Calu3 (cell line): ENCODE data around the gene NCKAP5. TPM values are rescaled to one million over a fixed set of nuclear protein-coding genes. Genes with fewer than 3 reads are reported as not detected.

ENCODE experiments used
- BruUV-seq: library from RNA; stranded (reverse); fragments of 400-500 nt; replicated peaks from 2 replicates; lab custom pipeline; 2021; lab: Mats Ljungman, UMichigan
- CTCF ChIA-PET: fragments of 300-600 bp; sonication (Branson Sonifier 250); formaldehyde crosslinking; loops from one replicate; lab custom pipeline; 2022; ENCODE audit warnings: antibody characterized with exemption; lab: Charles Lee
- DNase-seq: peaks from one replicate; pipeline ENCODE4 v3.0.0; 2022
- H3K27ac Mint-ChIP-seq: one replicate; pipeline ENCODE4 v1.8.0; 2022; ENCODE audit warnings: mixed read lengths; ENCODE audit not compliant: unreplicated experiment
- H3K27me3 Mint-ChIP-seq: one replicate; pipeline ENCODE4 v1.8.0; 2022; ENCODE audit warnings: mixed read lengths; ENCODE audit not compliant: unreplicated experiment
- H3K36me3 Mint-ChIP-seq: one replicate; pipeline ENCODE4 v1.8.0; 2022; ENCODE audit warnings: mild to moderate bottlenecking, moderate library complexity, mixed read lengths; ENCODE audit not compliant: insufficient read depth, unreplicated experiment
- H3K4me1 Mint-ChIP-seq: one replicate; pipeline ENCODE4 v1.8.0; 2022; ENCODE audit warnings: mild to moderate bottlenecking, low read depth, mixed read lengths; ENCODE audit not compliant: unreplicated experiment
- H3K4me3 Mint-ChIP-seq: one replicate; pipeline ENCODE4 v1.8.0; 2022; ENCODE audit warnings: mild to moderate bottlenecking, low read depth, moderate library complexity, mixed read lengths; ENCODE audit not compliant: unreplicated experiment
- H3K9me3 Mint-ChIP-seq: one replicate; pipeline ENCODE4 v1.8.0; 2022; ENCODE audit warnings: low read depth, mixed read lengths; ENCODE audit not compliant: unreplicated experiment
- intact Hi-C: fragments of 100-400 bp; cut with micrococcal nuclease; formaldehyde crosslinking; loops from one replicate; pipeline ENCODE4 v1.10.0; 2022; ENCODE audit not compliant: unreplicated experiment
- total RNA-seq: library from RNA; stranded (reverse); gene quantifications from 2 replicates; pipeline ENCODE4 v1.2.3, GENCODE V29; 2022
- TF ChIP-seq, protein P1 (sequence below): fragments of 200-600 bp; IDR thresholded peaks from one replicate; pipeline ENCODE4 v1.8.0; 2022; ENCODE audit warnings: antibody characterized with exemption; ENCODE audit not compliant: unreplicated experiment

NCKAP5 gene
- total RNA-seq, 1 experiment from 2014 or later = 2.2 TPM

DNA sequence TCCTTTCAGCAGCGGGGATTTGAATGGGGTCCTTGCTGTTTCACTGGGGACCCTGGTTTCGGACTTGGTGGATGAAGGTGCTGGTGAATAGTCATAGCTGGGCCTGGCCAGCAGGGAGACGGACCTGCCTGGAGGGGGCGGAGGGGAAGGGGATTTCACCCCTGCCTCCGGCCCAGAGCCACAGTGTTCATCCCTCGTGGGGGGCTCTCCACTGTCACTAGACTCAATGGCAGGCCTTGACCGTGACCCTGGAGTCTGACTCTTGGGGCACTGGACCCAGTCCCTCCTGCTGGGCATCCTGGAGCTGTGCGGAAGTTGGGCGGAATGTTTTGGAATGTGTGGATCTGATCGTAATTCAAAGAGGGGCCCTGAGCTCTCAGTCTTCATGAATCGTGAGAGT, 784.4 kb downstream of the NCKAP5 start:
- TF ChIP-seq, protein P1, sequence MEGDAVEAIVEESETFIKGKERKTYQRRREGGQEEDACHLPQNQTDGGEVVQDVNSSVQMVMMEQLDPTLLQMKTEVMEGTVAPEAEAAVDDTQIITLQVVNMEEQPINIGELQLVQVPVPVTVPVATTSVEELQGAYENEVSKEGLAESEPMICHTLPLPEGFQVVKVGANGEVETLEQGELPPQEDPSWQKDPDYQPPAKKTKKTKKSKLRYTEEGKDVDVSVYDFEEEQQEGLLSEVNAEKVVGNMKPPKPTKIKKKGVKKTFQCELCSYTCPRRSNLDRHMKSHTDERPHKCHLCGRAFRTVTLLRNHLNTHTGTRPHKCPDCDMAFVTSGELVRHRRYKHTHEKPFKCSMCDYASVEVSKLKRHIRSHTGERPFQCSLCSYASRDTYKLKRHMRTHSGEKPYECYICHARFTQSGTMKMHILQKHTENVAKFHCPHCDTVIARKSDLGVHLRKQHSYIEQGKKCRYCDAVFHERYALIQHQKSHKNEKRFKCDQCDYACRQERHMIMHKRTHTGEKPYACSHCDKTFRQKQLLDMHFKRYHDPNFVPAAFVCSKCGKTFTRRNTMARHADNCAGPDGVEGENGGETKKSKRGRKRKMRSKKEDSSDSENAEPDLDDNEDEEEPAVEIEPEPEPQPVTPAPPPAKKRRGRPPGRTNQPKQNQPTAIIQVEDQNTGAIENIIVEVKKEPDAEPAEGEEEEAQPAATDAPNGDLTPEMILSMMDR = no peak
- intact Hi-C loops = no loop called here
- no peaks in the 10 kb centered on the region for H3K4me1 Mint-ChIP-seq
- no peak overlapping the region for H3K27ac Mint-ChIP-seq
- CTCF ChIA-PET = no interaction called here
- H3K27me3 Mint-ChIP-seq = peaks cover 6% of the 10 kb centered on the region
- no peak for DNase-seq
- no peaks in the 10 kb centered on the region for H3K36me3 Mint-ChIP-seq
- no peaks in the 10 kb centered on the region for H3K9me3 Mint-ChIP-seq
- BruUV-seq = no TSS peak
- H3K4me3 Mint-ChIP-seq = no peak overlapping the region

DNA sequence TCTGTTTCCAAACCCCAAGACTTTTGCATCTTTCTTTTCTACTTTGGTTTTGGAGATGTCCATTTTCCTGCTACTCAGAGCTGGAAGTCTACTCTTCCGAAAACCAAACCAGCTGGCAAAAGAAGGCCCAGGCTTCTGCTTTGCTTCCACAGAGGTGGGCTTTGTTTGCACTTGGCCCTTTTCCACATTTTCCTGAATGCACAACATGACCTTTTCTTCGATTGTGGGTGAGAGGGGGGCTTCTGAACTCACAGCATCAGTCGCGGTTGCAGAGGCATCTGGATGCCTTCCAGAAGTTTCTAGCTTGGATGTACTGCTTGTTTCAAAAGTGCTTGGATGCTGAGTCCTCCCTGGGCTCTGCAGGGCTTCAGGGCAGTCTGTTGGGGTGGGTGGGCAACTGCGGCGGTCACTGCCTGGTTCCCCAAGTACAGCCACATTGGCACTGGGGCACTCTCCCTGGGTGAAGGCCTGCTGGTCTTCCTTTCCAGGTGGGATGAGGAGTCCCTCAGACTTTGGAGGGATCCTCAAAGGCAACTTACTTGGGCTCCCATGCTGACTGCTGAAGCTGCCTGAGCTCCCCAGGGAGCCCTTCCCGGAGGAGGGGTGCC, 786.0 kb downstream of the NCKAP5 start:
- no TSS peak for BruUV-seq
- Mint-ChIP-seq H3K27ac (no peak overlapping the region), H3K4me3 (no peak overlapping the region), H3K9me3 (no peaks in the 10 kb centered on the region), H3K4me1 (no peaks in the 10 kb centered on the region), H3K27me3 (no peaks in the 10 kb centered on the region), H3K36me3 (no peaks in the 10 kb centered on the region)
- DNase-seq = no peak
- CTCF ChIA-PET = interaction anchor here (0.9 kb wide), 1 partner anchor 10 kb away, joined by 6 read pairs; no protein-coding TSS in a partner anchor
- intact Hi-C loops = no loop called here
- TF ChIP-seq, protein P1 = no peak

DNA sequence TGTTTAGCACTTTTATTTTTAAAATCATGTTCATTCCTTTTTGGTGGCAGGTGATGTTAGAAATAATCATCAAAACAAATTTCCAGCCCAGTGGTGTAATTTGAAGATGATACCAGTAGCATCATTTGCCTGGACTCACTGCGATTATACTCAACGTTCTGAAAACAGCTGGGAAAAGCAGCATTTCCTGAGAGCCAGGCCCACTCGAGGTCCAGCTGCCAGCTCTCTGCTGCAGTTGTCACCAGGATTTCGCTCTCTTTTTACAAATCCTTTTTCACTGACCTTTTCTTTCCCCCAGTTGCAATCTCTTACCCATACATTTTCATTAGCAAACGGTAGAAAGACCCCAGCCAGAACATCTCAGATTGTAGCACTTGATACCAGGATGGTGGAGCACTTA, 787.6 kb downstream of the NCKAP5 start:
- Mint-ChIP-seq H3K27ac (no peak overlapping the region), H3K36me3 (no peaks in the 10 kb centered on the region), H3K4me3 (no peak overlapping the region), H3K9me3 (no peaks in the 10 kb centered on the region), H3K4me1 (no peaks in the 10 kb centered on the region), H3K27me3 (no peaks in the 10 kb centered on the region)
- TF ChIP-seq, protein P1 = no peak
- intact Hi-C loops = no loop called here
- CTCF ChIA-PET = no interaction called here
- DNase-seq = no peak
- BruUV-seq = no TSS peak

DNA sequence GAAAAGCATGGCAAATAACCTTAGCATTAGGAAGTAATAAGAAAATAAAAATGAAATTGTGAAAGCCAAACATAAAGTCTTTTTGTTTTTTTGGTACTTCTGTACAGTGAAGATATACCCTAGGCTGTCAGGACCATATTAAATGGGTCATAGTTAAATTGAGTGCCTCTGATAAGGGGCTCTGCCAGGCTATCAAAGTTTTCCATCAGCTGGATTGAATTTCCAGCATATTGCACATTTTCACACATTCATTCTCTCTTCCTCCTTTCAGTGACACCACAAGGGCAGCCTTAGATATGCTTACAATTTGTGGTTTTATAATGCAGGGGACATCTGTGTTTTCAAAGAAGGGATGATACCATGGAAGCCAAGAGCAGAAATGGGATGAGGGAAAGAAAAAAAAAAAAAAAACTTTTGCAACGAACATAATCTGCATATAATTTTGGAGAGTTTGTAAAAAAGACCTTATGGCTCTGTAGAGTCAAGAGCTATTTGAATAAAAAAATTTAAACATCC, 789.0 kb downstream of the NCKAP5 start:
- intact Hi-C loops = no loop called here
- BruUV-seq = no TSS peak
- no peak overlapping the region for H3K27ac Mint-ChIP-seq
- H3K36me3 Mint-ChIP-seq = no peaks in the 10 kb centered on the region
- H3K9me3 Mint-ChIP-seq = no peaks in the 10 kb centered on the region
- no peak overlapping the region for H3K4me3 Mint-ChIP-seq
- no peaks in the 10 kb centered on the region for H3K27me3 Mint-ChIP-seq
- CTCF ChIA-PET = no interaction called here
- TF ChIP-seq, protein P1 = no peak
- no peaks in the 10 kb centered on the region for H3K4me1 Mint-ChIP-seq
- DNase-seq = no peak
